ENCODE results near the gene BEAN1. TPM values are rescaled to one million over a fixed set of nuclear protein-coding genes. Genes with fewer than 3 reads are reported as not detected.

The BEAN1 gene
- total RNA-seq, 1 experiment from 2014 or later: not detected

DNA sequence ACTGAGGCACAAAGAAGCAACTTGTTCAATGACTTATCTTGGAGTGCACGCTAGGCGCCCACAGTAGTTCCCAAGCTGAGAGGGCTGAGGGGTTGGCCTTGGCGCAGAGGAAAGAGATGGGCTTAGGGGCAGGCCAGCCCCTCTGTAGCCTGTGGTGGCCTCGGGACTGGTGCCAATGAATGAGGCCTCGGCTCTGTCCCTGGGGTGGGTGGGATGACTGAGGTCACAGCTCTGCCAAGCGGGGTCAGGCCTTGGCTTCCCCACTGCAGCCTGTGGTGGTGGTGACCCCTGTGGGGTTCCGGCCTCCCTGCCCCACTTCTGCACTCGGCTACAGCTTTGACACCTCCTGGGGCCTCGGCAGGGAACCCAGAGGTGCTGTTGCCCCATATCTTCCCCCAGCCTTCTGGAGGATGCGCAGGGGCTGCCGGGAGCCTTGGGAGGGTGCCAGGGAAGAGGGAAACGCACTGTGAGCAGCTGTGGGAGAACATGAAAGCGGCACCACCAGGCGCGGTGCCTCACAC, 46.0 kb downstream of the BEAN1 start:
- DNase-seq (ENCODE audit: low spot score) (no peak), ATAC-seq (no peak)
- no peak for TF ChIP-seq ZNF317 (CRISPR knock-in tag; IDR thresholded peaks at IDR 0.05; ENCODE audit: borderline replicate concordance, low read depth)

DNA sequence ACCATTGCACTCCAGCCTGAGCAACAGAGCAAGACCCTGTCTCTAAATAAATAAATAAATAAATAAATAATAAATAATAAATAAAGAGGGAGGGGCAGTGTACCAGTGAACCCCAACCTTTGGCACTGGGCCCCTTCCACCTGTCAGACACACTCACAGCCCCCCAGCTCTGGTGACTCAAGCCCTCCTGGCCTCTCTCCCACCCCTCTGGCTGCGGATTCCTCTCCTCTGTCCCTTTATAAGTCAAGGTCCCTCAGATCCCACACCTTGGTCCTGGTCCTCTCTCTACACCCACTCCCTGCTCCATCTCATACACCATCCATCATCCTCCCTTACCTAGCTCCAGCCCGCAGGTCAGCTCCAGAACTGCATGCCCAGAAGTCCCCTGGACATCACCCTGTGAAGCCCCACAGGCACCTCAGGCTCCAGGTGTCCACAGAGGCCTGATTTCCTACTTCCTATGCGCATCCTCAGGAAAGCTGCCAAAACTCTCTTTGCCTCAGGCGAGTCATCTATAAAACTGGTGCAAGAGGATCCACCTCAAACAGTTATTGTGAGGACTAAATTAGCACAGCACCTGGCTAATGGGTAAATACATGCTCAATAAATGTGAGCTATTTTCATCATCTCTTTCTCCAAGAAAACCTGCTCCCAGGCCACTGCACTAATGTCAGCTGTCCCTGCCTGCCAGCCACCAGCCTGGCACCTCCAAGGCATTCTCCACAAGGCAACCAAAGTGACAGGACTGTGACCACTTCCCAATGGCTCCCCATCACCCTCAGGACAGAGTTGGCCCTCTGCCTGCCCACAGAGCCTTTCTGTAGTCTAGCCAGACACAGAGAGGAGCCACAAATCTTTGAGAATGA, 46.8 kb downstream of the BEAN1 start:
- Mint-ChIP-seq H3K4me1 (peaks cover 28% of the 10 kb centered on the region), H3K36me3 (no peaks in the 10 kb centered on the region), H3K27me3 (ENCODE audit: low read depth) (peaks cover 8% of the 10 kb centered on the region; the same call in 1 of the 2 replicates), H3K9me3 (no peaks in the 10 kb centered on the region), H3K27ac (no peak overlapping the region), H3K4me3 (no peak overlapping the region)
- CTCF ChIA-PET: interaction anchor here (0.5 to 2.4 kb wide), 6 partner anchors 29 to 397 kb away, joined by 3 to 14 read pairs (median 4); no protein-coding TSS in a partner anchor
- POLR2A ChIA-PET: interaction anchor here (0.6 kb wide), 1 partner anchor 45 kb away, joined by 3 read pairs; no protein-coding TSS in a partner anchor
- no peak for DNase-seq (ENCODE audit: low spot score)
- TF ChIP-seq ZNF396 (CRISPR knock-in tag; IDR thresholded peaks at IDR 0.05; ENCODE audit: borderline replicate concordance) (no peak), GTF2I (CRISPR knock-in tag; conservative IDR thresholded peaks at IDR 0.05) (no peak), SOX15 (CRISPR knock-in tag; IDR thresholded peaks at IDR 0.05) (no peak)
- TF ChIP-seq, protein P1, sequence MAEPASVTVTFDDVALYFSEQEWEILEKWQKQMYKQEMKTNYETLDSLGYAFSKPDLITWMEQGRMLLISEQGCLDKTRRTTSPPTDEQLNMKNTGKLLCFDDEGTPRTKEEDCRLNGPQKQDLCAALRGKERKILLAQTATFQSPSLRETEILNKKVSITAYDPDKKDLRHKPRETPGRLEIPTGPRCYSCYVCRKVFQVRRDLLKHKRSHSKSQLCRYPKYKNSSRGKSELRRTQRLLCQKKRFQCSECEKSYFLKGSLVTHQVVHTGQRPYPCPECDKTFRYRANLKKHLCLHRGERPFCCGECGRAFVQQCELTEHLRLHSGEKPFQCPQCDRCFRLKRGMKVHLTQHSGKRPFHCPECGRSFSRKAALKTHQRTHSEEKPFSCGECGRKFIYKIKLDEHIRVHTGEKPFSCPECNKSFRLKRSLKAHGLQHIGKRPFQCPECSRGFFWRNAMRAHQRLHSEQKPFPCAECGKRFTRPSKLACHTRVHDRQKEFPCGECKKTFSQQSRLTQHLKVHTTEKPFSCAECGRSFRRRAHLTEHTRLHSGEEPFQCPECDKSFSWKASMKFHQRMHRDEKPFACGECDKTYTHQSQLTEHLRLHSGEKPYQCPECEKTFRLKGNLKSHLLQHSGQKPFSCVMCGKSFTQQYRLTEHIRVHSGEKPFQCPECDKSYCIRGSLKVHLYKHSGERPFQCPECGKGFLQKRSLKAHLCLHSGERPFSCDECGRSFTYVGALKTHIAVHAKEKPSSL (CRISPR knock-in tag; conservative IDR thresholded peaks at IDR 0.05): no peak
- TF ChIP-seq, protein P2, sequence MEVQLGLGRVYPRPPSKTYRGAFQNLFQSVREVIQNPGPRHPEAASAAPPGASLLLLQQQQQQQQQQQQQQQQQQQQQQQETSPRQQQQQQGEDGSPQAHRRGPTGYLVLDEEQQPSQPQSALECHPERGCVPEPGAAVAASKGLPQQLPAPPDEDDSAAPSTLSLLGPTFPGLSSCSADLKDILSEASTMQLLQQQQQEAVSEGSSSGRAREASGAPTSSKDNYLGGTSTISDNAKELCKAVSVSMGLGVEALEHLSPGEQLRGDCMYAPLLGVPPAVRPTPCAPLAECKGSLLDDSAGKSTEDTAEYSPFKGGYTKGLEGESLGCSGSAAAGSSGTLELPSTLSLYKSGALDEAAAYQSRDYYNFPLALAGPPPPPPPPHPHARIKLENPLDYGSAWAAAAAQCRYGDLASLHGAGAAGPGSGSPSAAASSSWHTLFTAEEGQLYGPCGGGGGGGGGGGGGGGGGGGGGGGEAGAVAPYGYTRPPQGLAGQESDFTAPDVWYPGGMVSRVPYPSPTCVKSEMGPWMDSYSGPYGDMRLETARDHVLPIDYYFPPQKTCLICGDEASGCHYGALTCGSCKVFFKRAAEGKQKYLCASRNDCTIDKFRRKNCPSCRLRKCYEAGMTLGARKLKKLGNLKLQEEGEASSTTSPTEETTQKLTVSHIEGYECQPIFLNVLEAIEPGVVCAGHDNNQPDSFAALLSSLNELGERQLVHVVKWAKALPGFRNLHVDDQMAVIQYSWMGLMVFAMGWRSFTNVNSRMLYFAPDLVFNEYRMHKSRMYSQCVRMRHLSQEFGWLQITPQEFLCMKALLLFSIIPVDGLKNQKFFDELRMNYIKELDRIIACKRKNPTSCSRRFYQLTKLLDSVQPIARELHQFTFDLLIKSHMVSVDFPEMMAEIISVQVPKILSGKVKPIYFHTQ (CRISPR knock-in tag; IDR thresholded peaks at IDR 0.05): no peak
- ATAC-seq: no peak

More for the DNA sequence above, 46.0 kb downstream of the BEAN1 start:
- CTCF ChIA-PET: interaction anchor here (0.5 to 2.7 kb wide), 9 partner anchors 23 to 398 kb away, joined by 3 to 17 read pairs (median 3); no protein-coding TSS in a partner anchor
- Mint-ChIP-seq H3K4me3 (no peak overlapping the region), H3K4me1 (peaks cover 23% of the 10 kb centered on the region), H3K9me3 (no peaks in the 10 kb centered on the region), H3K27ac (no peak overlapping the region), H3K36me3 (no peaks in the 10 kb centered on the region), H3K27me3 (ENCODE audit: low read depth) (peaks cover 8% of the 10 kb centered on the region; the same call in 1 of the 2 replicates)
- POLR2A ChIA-PET: interaction anchor here (0.6 kb wide), 1 partner anchor 44 kb away, joined by 3 read pairs; no protein-coding TSS in a partner anchor

DNA sequence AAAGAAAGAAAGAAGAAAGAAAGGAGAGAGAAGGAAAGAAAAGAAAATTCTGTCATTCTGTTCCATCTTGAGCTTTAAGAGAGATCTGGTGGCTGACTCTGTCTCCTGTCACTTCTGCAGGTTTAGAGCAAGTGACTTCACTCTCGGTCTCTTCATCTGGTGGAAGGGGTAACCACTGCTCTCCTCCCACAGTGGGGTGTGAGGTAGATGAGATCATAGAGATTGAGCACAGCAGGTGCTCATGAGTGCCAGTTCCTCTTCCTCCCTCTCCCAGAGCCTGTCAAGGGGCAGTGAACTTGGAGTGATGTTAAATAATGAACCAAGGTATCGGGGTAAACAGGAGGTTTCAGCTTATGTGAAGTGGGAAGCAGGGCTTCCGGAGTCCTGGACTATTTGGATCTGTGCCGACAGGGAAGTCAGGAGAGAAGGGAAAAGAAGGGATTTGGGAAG, 47.7 kb downstream of the BEAN1 start:
- H3K4me1 Mint-ChIP-seq: peaks cover 30% of the 10 kb centered on the region
- DNase-seq (ENCODE audit: low spot score) (no peak), ATAC-seq (no peak)
- H3K4me3 Mint-ChIP-seq: no peak overlapping the region
- H3K27ac Mint-ChIP-seq: no peak overlapping the region
- CTCF ChIA-PET: interaction anchor here (1.5 to 4.0 kb wide), 3 partner anchors 31 to 68 kb away, joined by 5 to 14 read pairs (median 14); no protein-coding TSS in a partner anchor
- H3K9me3 Mint-ChIP-seq: no peaks in the 10 kb centered on the region
- POLR2A ChIA-PET: no interaction called here
- TF ChIP-seq ATF1 (CRISPR knock-in tag; IDR thresholded peaks at IDR 0.05) (no peak), ETV6 (CRISPR knock-in tag; IDR thresholded peaks at IDR 0.05) (no peak), PRRX2 (CRISPR knock-in tag; IDR thresholded peaks at IDR 0.05) (no peak), OVOL2 (CRISPR knock-in tag; IDR thresholded peaks at IDR 0.05; ENCODE audit: borderline replicate concordance) (no peak), ELF4 (CRISPR knock-in tag; IDR thresholded peaks at IDR 0.05; ENCODE audit: low read depth) (no peak), ZNF232 (CRISPR knock-in tag; IDR thresholded peaks at IDR 0.05) (no peak), TP53 (CRISPR knock-in tag; IDR thresholded peaks at IDR 0.05) (no peak), SMAD4 (CRISPR knock-in tag; IDR thresholded peaks at IDR 0.05) (no peak), ZNF396 (CRISPR knock-in tag; IDR thresholded peaks at IDR 0.05; ENCODE audit: borderline replicate concordance) (no peak), ZBTB21 (CRISPR knock-in tag; IDR thresholded peaks at IDR 0.05; ENCODE audit: borderline replicate concordance) (no peak)
- TF ChIP-seq, protein P3, sequence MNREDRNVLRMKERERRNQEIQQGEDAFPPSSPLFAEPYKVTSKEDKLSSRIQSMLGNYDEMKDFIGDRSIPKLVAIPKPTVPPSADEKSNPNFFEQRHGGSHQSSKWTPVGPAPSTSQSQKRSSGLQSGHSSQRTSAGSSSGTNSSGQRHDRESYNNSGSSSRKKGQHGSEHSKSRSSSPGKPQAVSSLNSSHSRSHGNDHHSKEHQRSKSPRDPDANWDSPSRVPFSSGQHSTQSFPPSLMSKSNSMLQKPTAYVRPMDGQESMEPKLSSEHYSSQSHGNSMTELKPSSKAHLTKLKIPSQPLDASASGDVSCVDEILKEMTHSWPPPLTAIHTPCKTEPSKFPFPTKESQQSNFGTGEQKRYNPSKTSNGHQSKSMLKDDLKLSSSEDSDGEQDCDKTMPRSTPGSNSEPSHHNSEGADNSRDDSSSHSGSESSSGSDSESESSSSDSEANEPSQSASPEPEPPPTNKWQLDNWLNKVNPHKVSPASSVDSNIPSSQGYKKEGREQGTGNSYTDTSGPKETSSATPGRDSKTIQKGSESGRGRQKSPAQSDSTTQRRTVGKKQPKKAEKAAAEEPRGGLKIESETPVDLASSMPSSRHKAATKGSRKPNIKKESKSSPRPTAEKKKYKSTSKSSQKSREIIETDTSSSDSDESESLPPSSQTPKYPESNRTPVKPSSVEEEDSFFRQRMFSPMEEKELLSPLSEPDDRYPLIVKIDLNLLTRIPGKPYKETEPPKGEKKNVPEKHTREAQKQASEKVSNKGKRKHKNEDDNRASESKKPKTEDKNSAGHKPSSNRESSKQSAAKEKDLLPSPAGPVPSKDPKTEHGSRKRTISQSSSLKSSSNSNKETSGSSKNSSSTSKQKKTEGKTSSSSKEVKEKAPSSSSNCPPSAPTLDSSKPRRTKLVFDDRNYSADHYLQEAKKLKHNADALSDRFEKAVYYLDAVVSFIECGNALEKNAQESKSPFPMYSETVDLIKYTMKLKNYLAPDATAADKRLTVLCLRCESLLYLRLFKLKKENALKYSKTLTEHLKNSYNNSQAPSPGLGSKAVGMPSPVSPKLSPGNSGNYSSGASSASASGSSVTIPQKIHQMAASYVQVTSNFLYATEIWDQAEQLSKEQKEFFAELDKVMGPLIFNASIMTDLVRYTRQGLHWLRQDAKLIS (CRISPR knock-in tag; IDR thresholded peaks at IDR 0.05; ENCODE audit: borderline replicate concordance): no peak
- TF ChIP-seq, protein P4, sequence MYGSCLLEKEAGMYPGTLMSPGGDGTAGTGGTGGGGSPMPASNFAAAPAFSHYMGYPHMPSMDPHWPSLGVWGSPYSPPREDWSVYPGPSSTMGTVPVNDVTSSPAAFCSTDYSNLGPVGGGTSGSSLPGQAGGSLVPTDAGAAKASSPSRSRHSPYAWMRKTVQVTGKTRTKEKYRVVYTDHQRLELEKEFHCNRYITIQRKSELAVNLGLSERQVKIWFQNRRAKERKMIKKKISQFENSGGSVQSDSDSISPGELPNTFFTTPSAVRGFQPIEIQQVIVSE (CRISPR knock-in tag; IDR thresholded peaks at IDR 0.05; ENCODE audit: borderline replicate concordance): no peak
- TF ChIP-seq, protein P5, sequence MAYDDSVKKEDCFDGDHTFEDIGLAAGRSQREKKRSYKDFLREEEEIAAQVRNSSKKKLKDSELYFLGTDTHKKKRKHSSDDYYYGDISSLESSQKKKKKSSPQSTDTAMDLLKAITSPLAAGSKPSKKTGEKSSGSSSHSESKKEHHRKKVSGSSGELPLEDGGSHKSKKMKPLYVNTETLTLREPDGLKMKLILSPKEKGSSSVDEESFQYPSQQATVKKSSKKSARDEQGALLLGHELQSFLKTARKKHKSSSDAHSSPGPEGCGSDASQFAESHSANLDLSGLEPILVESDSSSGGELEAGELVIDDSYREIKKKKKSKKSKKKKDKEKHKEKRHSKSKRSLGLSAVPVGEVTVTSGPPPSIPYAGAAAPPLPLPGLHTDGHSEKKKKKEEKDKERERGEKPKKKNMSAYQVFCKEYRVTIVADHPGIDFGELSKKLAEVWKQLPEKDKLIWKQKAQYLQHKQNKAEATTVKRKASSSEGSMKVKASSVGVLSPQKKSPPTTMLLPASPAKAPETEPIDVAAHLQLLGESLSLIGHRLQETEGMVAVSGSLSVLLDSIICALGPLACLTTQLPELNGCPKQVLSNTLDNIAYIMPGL (CRISPR knock-in tag; IDR thresholded peaks at IDR 0.05): no peak
- H3K36me3 Mint-ChIP-seq: no peaks in the 10 kb centered on the region
- peaks cover 8% of the 10 kb centered on the region; the same call in 1 of the 2 replicates for H3K27me3 Mint-ChIP-seq (ENCODE audit: low read depth)

Data from WTC11 (cell line).